Activated CD8-positive, alpha-beta memory T cell treated with anti-CD3 and anti-CD28 coated beads, Interleukin-2, amount 50 U/mL, for 48 hours (primary cell): ENCODE results near the gene CYP2C8.
"Not testable (repeated sequence)": the region's sequence is repeated elsewhere in the genome, so short reads cannot be mapped to it uniquely, and the experiment has no call there.

Source experiments
- DNase-seq: peaks from one replicate; pipeline ENCODE4 v3.0.0-alpha.2; 2020

Gene CYP2C8

DNA sequence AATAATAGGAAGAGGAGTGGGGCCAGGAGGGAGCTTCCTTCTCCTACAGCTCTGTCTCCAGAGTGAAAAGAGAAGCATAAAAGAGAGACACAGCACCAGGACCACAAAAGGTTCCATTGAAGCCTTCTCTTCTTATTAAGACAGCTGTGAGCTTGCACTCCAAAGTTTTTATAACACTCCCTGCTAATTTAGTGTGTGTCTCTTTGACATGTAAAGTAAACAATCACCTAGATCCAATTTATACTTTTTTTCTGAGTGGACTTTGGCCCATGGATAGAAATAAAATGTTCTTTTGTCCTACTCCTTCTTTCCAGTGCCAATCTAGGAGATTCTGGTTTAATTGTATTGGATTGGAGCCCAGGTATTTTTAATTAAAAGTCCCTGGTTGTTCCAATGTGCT lies at the start of gene CYP2C8:
TSS of gene CYP2C8 (minus strand) at position 212 of the 400 bp plus-strand sequence. CDS start at position 117, 95 bp downstream.
- DNase-seq, result no peak

DNA sequence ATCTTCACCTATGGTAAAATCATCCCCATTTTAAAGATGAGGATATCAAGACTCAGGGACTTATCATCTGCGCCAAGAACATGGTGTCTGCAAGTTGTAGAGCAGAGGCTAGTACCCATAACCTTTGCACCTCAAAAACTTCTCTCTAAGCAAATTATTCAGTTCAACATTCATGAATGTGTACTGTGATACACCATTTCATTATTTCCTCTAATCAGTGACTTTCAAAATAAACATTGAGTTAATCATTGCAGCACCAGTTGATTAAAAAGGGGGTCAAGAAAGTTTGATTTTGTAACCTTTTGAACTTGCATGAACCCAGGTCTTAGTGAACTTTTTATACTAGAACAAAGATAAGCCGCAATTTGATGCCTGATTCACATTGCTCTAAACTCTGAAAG lies 47.6 kb upstream of the CYP2C8 start:
- DNase-seq, result no peak

DNA sequence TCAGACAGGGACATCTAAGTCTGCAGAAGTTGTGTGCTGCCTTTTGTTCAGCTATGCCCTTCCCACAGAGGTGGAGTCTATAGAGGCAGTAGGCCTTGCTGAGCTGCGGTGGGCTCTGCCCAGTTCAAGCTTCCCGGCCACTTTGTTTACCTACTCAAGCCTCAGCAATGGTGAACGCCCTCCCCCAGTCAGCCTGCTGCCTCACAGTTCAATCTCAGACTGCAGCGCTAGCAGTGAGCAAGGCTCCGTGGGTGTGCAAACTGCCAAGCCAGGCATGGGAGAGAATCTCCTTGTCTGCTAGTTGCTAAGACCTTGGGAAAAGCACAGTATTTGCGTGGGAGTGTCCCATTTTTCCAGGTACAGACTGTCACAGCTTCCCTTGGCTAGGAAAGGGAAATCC lies 41.5 kb upstream of the CYP2C8 start:
- DNase-seq, result not testable (repeated sequence)

DNA sequence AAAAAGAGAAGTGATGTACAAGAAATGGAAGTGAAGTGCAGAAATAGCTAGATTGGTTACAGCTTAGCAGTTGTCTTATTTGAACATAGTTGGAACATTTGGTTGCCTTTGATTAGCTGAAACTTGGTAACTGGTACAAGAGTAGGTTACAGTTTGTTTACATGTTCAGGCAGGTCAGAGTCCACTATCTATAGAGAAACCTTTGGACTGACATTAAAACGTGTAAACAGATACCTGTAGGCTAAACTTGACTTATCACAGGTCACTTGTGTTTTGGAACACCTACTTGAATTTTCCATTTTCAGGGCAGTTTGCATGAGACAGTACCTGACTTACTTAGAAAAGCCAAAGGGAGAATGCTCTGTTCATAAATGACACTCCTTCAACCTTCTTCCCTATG lies 28.5 kb upstream of the CYP2C8 start:
- no peak for DNase-seq

- DNase-seq, result no peak
Observed at GRCh38 chr10:95096143-95096542, 26.8 kb upstream of the CYP2C8 start.

DNA sequence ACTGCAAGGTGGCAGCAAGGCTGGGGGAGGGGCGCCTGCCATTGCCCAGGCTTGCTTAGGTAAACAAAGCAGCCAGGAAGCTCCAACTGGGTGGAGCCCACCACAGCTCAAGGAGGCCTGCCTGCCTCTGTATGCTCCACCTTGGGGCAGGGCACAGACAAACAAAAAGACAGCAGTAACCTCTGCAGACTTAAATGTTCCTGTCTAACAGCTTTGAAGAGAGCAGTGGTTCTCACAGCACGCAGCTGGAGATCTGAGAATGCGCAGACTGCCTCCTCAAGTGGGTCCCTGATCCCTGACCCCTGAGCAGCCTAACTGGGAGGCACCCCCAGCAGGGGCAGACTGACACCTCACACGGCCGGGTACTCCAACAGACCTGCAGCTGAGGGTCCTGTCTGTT lies 10.3 kb upstream of the CYP2C8 start:
- not testable (repeated sequence) for DNase-seq

DNA sequence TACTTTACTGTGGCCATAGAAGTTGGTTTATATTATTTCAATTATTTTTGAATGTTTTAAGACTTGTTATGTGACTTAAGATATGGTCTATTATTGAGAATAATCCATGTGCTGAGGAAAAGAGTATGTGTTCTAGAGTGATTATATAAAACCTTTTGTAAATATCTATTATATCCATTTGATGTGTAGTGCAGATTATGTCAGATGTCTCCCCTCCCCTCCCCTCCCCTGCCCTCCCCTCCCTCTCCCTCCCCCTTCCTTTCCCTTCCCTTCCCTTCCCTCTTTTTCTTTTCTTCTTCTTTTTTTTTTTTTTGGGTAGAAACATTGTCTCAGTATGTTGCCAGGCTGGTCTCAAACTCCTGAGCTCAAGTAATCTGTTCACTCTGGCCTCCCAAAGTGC lies 8.3 kb upstream of the CYP2C8 start:
- DNase-seq, result no peak

GRCh38 chr10:95071107-95071660 lies 1.9 kb upstream of the CYP2C8 start:
- DNase-seq, result no peak

- DNase-seq, result not testable (repeated sequence)
Observed at GRCh38 chr10:95064125-95064524, 5.2 kb downstream of the CYP2C8 start.

- no peak for DNase-seq
Observed at GRCh38 chr10:95056744-95057363, 12.4 kb downstream of the CYP2C8 start.

DNA sequence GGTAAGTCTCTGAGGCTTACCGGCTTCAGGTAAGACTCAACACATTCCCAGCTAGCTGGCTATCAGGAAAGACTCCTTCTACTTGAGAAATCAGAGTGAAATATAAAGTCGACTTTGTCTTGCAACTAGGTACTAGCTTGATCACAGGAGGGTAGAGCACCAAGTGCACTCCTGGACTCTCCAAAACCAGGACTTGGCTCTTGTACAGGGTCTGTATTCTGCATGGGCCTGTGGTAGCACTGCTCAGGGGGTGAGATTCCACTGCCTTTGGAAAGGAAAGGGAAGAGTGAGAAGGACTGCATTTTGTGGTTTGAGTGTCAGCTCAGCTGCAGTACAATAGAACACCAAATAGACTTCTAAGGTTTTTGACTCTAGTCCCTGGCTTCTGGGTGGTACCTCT lies 19.4 kb downstream of the CYP2C8 start:
- DNase-seq, result no peak

GRCh38 chr10:95048206-95048605 lies 21.1 kb downstream of the CYP2C8 start:
- no peak for DNase-seq

DNA sequence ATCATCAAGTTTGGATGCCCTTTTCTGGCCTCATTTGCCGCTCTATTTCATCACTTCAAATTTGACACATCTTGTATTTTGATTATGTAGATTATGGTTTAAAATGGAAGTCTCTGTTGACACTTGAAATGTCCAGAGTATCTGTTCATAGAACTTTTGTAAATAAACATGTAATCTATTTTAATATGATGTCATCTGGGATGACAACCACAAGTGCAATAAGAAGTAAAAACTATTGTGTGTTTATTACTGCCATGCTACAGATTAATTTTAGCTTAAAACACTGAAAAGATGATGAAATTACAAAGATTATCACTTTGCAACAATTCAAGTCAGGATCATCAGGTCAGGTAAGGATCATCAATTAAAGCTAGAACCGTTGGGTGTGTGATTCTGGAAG lies 30.0 kb downstream of the CYP2C8 start:
- no peak for DNase-seq

DNA sequence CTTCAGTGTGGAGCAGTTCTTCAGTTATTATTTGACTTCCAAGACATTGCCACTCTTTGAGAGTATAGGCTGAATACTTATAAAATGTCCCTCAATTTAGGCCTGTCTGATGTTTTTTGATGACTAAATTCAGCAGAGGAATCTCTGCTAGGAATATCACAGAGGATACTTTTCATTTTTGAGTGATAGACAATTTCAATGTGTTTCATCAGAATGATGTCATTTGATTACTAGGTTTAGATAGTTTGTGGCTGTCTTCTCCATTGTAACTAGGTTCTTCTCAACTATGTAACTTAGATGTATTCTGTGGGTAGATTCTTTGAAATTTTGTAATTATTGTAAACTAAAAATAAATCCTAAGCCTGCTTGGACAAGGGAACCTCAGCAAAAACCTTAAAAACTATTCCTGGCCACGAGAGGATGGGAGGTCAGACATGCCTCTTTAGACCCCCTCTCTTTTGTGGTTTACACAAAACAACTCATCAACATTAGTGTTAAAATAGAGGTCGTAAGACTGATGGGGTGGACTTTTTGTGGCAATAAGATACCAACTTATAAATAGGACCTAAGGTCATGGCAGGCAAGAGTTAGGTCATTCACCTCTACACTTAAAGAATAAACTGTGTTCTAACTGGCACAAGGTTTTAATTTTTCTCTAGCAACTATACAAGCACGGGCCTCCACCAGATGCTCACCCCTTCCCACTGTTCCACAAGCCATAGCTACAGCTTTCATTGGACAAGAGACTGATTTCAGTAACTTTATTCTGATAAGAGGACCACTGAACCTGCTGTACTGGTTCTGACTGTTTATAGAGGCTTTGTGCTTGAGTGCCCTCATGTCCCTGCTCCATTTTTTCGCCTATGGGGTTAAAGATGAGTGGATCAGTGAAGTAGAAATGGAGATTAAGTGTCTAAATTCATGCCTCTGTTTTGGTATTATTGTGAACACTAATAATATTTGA lies 33.7 kb downstream of the CYP2C8 start:
- no peak for DNase-seq

- no peak for DNase-seq
Observed at GRCh38 chr10:95034401-95034800, 34.9 kb downstream of the CYP2C8 start.

DNA sequence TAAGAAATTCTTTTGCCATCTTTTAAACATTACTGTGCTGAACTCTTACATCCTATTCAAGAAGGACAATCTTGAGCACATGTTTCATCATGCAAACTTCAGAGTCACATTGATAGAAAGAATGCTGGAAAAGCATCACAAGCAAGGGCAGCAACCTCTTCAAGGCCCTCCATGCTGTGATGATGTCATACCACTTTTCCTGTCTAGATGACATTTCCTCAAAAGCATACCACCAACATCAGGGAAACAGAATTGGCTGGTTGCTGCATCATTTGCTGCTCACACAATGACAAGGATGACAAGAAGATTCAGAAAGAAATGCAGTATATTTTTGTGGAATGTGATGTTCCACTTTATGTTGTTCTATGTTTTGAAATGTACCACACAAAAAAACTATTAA lies 37.6 kb downstream of the CYP2C8 start:
- DNase-seq, result no peak

- DNase-seq, result no peak
Observed at GRCh38 chr10:95026461-95026860, 42.8 kb downstream of the CYP2C8 start.

- no peak for DNase-seq
Observed at GRCh38 chr10:94997741-94998174, 71.5 kb downstream of the CYP2C8 start.

GRCh38 chr10:94992811-94993210 lies 76.5 kb downstream of the CYP2C8 start:
- no peak for DNase-seq

DNA sequence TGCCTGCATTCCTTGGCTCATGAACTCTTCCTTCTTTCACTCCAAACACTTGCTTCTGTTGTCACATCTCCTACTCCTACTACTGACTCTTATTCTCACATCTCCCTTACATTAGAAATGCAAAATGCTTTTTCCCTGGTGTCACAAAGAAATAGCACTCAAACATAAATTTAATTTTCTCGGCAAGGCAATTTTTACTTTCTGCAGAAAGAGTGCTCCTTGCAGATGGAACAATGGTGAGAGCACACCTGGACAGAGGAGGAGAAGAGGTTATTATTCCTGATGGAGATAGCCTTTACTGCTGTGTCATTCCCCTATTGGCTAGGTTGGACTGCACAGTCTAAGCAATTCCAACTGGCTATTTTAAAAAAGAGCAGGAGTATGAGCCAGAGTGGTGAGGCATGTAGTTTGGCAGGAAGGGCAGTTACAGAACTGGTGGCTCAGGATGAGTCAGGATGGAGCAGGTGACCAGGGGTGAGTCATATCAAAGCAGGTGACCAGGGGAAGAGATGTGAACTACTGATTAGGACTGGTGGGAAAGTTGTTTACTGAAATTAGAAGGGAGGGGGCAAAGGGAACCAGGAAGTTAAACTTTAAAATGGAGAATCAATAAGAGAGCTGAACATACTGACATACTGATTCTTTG lies 77.9 kb downstream of the CYP2C8 start:
- no peak for DNase-seq

GRCh38 chr10:94989192-94989591 lies 80.1 kb downstream of the CYP2C8 start:
- no peak for DNase-seq
